ENCODE results near the gene NCOA3. TPM values are rescaled to one million over a fixed set of nuclear protein-coding genes. Genes with fewer than 3 reads are reported as not detected.

NCOA3 gene
- total RNA-seq (2014; rRNA removed; shearing (Covaris generic)), result 14.9 and 17.2 TPM in 2 replicates

DNA sequence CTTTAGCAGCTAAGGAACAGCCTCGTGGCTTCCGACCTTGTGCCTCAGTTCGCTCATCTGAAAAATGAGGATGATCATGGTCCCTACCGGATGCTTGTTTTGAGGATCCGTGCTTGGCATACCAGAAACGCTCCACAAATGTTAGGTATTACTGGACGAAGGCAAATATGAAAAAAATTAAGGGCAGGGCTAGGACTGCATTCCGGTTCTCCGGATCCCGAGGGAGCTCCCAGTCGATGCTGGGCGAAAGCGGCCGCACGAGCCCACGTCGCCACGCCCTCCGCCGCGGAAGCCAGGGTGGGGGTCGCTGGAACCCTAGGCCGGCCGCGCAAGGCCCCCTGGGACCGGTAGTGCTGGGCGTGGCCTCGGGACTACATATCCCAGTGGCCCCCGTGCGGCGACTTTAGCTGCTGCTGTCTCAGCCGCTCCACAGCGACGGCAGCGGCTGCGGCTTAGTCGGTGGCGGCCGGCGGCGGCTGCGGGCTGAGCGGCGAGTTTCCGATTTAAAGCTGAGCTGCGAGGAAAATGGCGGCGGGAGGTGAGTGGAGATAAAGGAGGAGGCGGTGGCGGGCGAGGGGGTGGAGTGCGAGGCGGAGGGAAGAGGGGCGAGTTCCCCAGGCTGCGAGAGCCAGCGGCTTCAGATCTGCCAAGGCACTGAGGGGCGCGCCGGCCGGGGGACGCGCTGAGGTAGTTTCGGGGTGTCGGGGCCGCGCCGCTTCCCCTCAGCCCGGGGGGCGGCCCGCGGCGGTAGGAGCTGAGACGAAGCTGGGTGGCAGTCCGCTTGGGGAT lies at the start of gene NCOA3:
TSS of gene NCOA3 (plus strand) at position 406 of the 789 bp plus-strand sequence. CDS start 120,361 bp downstream, outside the sequence.

Small RNA genes within 50 kb of the gene (small RNA-seq; reads per million reads assigned to genes)
- gene RNU6-497P (not detected), gene RNU6-563P (not detected)

Other genes with a start within 250 kb of the NCOA3 start
- gene ZMYND8, start 145.2 kb upstream of the NCOA3 start, total RNA-seq (2014; rRNA removed; shearing (Covaris generic)), result 58.2 and 60.7 TPM in 2 replicates

Measured in A375 (cell line).